BJ (cell line): Measurements from ENCODE around the gene SH3BGRL2. TPM values are rescaled to one million over a fixed set of nuclear protein-coding genes. Genes with fewer than 3 reads are reported as not detected.
A peak's percentile ranks its signal among the peaks of the same experiment; 100 is the strongest.

Experiments used
- CTCF ChIA-PET: fragments of 350-600 bp; formaldehyde crosslinking; extraction: SDS; loops from one replicate; lab custom pipeline; 2021; ENCODE audit warnings: antibody characterized with exemption, inconsistent platforms; lab: Yijun Ruan, JAX
- POLR2A ChIA-PET: fragments of 300-600 bp; sonication (Branson Sonifier 250); formaldehyde crosslinking; extraction: SDS; loops from one replicate; lab custom pipeline; 2021; ENCODE audit warnings: antibody characterized with exemption; lab: Charles Lee
- DNase-seq: peaks from one replicate; pipeline ENCODE4 v3.0.0-alpha.2; 2011; ENCODE audit warnings: low read depth
- H3K27me3 ChIP-seq: 2 replicates; pipeline ENCODE4 v1.6.0; 2011; ENCODE audit warnings: low read length; ENCODE audit not compliant: control insufficient read depth, insufficient read depth
- H3K36me3 ChIP-seq: 2 replicates; pipeline ENCODE4 v1.5.1; 2011; ENCODE audit warnings: low read length; ENCODE audit not compliant: control insufficient read depth, insufficient read depth
- H3K4me3 ChIP-seq: 2 replicates; pipeline ENCODE4 v1.5.1; 2011; ENCODE audit warnings: low read depth, mild to moderate bottlenecking, control low read depth, low read length
- CTCF ChIP-seq: IDR thresholded peaks from 2 replicates; pipeline ENCODE4 v1.5.1; 2011; ENCODE audit warnings: low read depth, mild to moderate bottlenecking, control low read depth, inconsistent platforms, low read length, moderate library complexity; ENCODE audit not compliant: insufficient read depth
- polyA plus RNA-seq: library from polyadenylated mRNA; depleted of rRNA; stranded (reverse); fragments of >200 nt; gene quantifications from 2 replicates; pipeline ENCODE4 v1.2.3, GENCODE V29; 2011

Gene SH3BGRL2
- polyA plus RNA-seq, 1 experiment: 0.37 TPM

GRCh38 chr6:79694156-79694555, 63.0 kb downstream of the SH3BGRL2 start:
- Histone ChIP-seq H3K36me3 (no peaks in the 10 kb centered on the region), H3K27me3 (no peaks in the 10 kb centered on the region), H3K4me3 (no peak overlapping the region)
- no peak for DNase-seq
- CTCF ChIA-PET: interaction anchor here (0.8 to 1.7 kb wide), 4 partner anchors 10 to 120 kb away, joined by 3 to 6 read pairs (median 4); no protein-coding TSS in a partner anchor
- POLR2A ChIA-PET: no interaction called here
- no peak for TF ChIP-seq CTCF

- ChIA-PET POLR2A (no interaction called here), CTCF (interaction anchor here (0.8 to 1.7 kb wide), 3 partner anchors 10 to 119 kb away, joined by 3 to 6 read pairs (median 4); no protein-coding TSS in a partner anchor)
- H3K4me3 ChIP-seq: no peak overlapping the region
- DNase-seq: no peak
- H3K27me3 ChIP-seq: no peaks in the 10 kb centered on the region
- TF ChIP-seq CTCF: peak; percentile 25; the same call in 1 of the 2 replicates
- no peaks in the 10 kb centered on the region for H3K36me3 ChIP-seq
Observed at GRCh38 chr6:79694623-79695343, 63.7 kb downstream of the SH3BGRL2 start.

- no peaks in the 10 kb centered on the region for H3K36me3 ChIP-seq
- DNase-seq: no peak
- TF ChIP-seq CTCF: no peak
- H3K27me3 ChIP-seq: no peaks in the 10 kb centered on the region
- no peak overlapping the region for H3K4me3 ChIP-seq
- ChIA-PET CTCF (no interaction called here), POLR2A (no interaction called here)
Observed at GRCh38 chr6:79697430-79697829, 66.3 kb downstream of the SH3BGRL2 start.

GRCh38 chr6:79699606-79700005, 68.5 kb downstream of the SH3BGRL2 start:
- ChIA-PET POLR2A (no interaction called here), CTCF (no interaction called here)
- no peak for TF ChIP-seq CTCF
- Histone ChIP-seq H3K4me3 (no peak overlapping the region), H3K27me3 (no peaks in the 10 kb centered on the region), H3K36me3 (no peaks in the 10 kb centered on the region)
- no peak for DNase-seq

- no peak for DNase-seq
- ChIA-PET CTCF (interaction anchor here (2.5 kb wide), 1 partner anchor 11 kb away, joined by 8 read pairs; no protein-coding TSS in a partner anchor), POLR2A (no interaction called here)
- Histone ChIP-seq H3K36me3 (no peaks in the 10 kb centered on the region), H3K27me3 (no peaks in the 10 kb centered on the region), H3K4me3 (no peak overlapping the region)
- no peak for TF ChIP-seq CTCF
Observed at GRCh38 chr6:79702691-79703090, 71.6 kb downstream of the SH3BGRL2 start.
